Colon (tissue), 2 donors: Measurements from ENCODE around the gene MC2R.

ENCODE experiments used
- FAIRE-seq: peaks from 2 replicates; lab custom pipeline; 2012; peaks lifted over from hg19 to GRCh38; lab: Jason Lieb, UNC
- donor health status: control.
- donor health status: control.

MC2R gene

GRCh38 chr18:13915391-13915790 lies at the start of gene MC2R:
MC2R (minus strand) TSS chr18:13915536; CDS start chr18:13885518, 30,018 bp downstream.
- no peak for FAIRE-seq

- FAIRE-seq = peak; percentile 57
These were observed 30.5 kb upstream of the MC2R start for GRCh38 chr18:13945811-13946210.

GRCh38 chr18:13943338-13943737 lies 28.0 kb upstream of the MC2R start:
- no peak for FAIRE-seq

GRCh38 chr18:13940326-13940725 lies 25.0 kb upstream of the MC2R start:
- FAIRE-seq = no peak

GRCh38 chr18:13934676-13935075 lies 19.3 kb upstream of the MC2R start:
- no peak for FAIRE-seq

GRCh38 chr18:13934058-13934457 lies 18.7 kb upstream of the MC2R start:
- no peak for FAIRE-seq

GRCh38 chr18:13932285-13933025 lies 17.1 kb upstream of the MC2R start:
- FAIRE-seq = no peak

GRCh38 chr18:13930964-13931363 lies 15.6 kb upstream of the MC2R start:
- FAIRE-seq = no peak

- FAIRE-seq = no peak
These were observed 7.9 kb upstream of the MC2R start for GRCh38 chr18:13923221-13923620.

GRCh38 chr18:13918898-13919297 lies 3.6 kb upstream of the MC2R start:
- no peak for FAIRE-seq

- no peak for FAIRE-seq
These were observed 2.1 kb upstream of the MC2R start for GRCh38 chr18:13917401-13917800.

GRCh38 chr18:13916559-13916958 lies 1.2 kb upstream of the MC2R start:
- no peak for FAIRE-seq

- FAIRE-seq = no peak
These were observed 677 bp upstream of the MC2R start for GRCh38 chr18:13915995-13916431.

GRCh38 chr18:13914756-13915155 lies 580 bp downstream of the MC2R start:
- no peak for FAIRE-seq

- FAIRE-seq = no peak
These were observed 1.2 kb downstream of the MC2R start for GRCh38 chr18:13914170-13914569.

- no peak for FAIRE-seq
These were observed 2.1 kb downstream of the MC2R start for GRCh38 chr18:13913205-13913604.

- no peak for FAIRE-seq
These were observed 2.7 kb downstream of the MC2R start for GRCh38 chr18:13912601-13913000.

GRCh38 chr18:13910986-13911385 lies 4.3 kb downstream of the MC2R start:
- no peak for FAIRE-seq

- no peak for FAIRE-seq
These were observed 4.8 kb downstream of the MC2R start for GRCh38 chr18:13910501-13910900.

- FAIRE-seq = no peak
These were observed 6.0 kb downstream of the MC2R start for GRCh38 chr18:13909141-13909940.

- no peak for FAIRE-seq
These were observed 14.7 kb downstream of the MC2R start for GRCh38 chr18:13900633-13901032.

- FAIRE-seq = no peak
These were observed 19.8 kb downstream of the MC2R start for GRCh38 chr18:13895505-13896033.

GRCh38 chr18:13894531-13894930 lies 20.8 kb downstream of the MC2R start:
- no peak for FAIRE-seq
